Caco-2 (cell line): ENCODE data around the gene LCLAT1. TPM values are rescaled to one million over a fixed set of nuclear protein-coding genes. Genes with fewer than 3 reads are reported as not detected.

Source experiments
- BruUV-seq: library from RNA; stranded (reverse); fragments of 400-500 nt; replicated peaks from 2 replicates; lab custom pipeline; 2021; lab: Mats Ljungman, UMichigan
- CTCF ChIA-PET: fragments of 300-600 bp; sonication (Branson Sonifier 250); formaldehyde crosslinking; loops from one replicate; lab custom pipeline; 2022; ENCODE audit warnings: antibody characterized with exemption; lab: Charles Lee
- POLR2A ChIA-PET: fragments of 300-600 bp; sonication (Branson Sonifier 250); formaldehyde crosslinking; loops from one replicate; lab custom pipeline; 2022; ENCODE audit warnings: antibody characterized with exemption; lab: Charles Lee
- DNase-seq, 2 experiments: peaks; one replicate each; pipeline versions ENCODE4 v3.0.0 to v3.0.0-alpha.2; 2020 to 2022
- H3K27me3 ChIP-seq: replicated peaks from 2 replicates; pipeline ENCODE4 v1.6.0; 2011; ENCODE audit warnings: low read length; ENCODE audit not compliant: control insufficient read depth, insufficient read depth
- H3K36me3 ChIP-seq: 2 replicates; pipeline ENCODE4 v1.5.1; 2011; ENCODE audit warnings: low read length; ENCODE audit not compliant: control insufficient read depth, insufficient read depth
- H3K4me1 ChIP-seq: fragments of 250-450 bp; sonication (Bioruptor Pico); 2 replicates; pipeline ENCODE4 v1.5.1; 2020; ENCODE audit warnings: mild to moderate bottlenecking
- H3K4me3 ChIP-seq: 2 replicates; pipeline ENCODE4 v1.5.1; 2011; ENCODE audit warnings: low read depth, mild to moderate bottlenecking, control low read depth, low read length
- H3K9me3 ChIP-seq: fragments of 250-450 bp; sonication (Bioruptor Pico); 2 replicates; pipeline ENCODE4 v1.5.1; 2020; ENCODE audit warnings: mild to moderate bottlenecking, moderate library complexity
- H3K27ac Mint-ChIP-seq: one replicate; pipeline ENCODE4 v1.8.0; 2022; ENCODE audit warnings: mixed read lengths; ENCODE audit not compliant: unreplicated experiment
- H3K27me3 Mint-ChIP-seq: one replicate; pipeline ENCODE4 v1.8.0; 2022; ENCODE audit warnings: mixed read lengths; ENCODE audit not compliant: insufficient read depth, unreplicated experiment
- H3K36me3 Mint-ChIP-seq: one replicate; pipeline ENCODE4 v1.8.0; 2022; ENCODE audit warnings: mild to moderate bottlenecking, mixed read lengths; ENCODE audit not compliant: insufficient read depth, unreplicated experiment
- H3K4me1 Mint-ChIP-seq: one replicate; pipeline ENCODE4 v1.8.0; 2022; ENCODE audit warnings: low read depth, mixed read lengths; ENCODE audit not compliant: unreplicated experiment
- H3K4me3 Mint-ChIP-seq: one replicate; pipeline ENCODE4 v1.8.0; 2022; ENCODE audit warnings: mild to moderate bottlenecking, moderate library complexity, mixed read lengths; ENCODE audit not compliant: unreplicated experiment
- H3K9me3 Mint-ChIP-seq: one replicate; pipeline ENCODE4 v1.8.0; 2022; ENCODE audit warnings: mixed read lengths; ENCODE audit not compliant: unreplicated experiment
- CTCF ChIP-seq, 2 experiments: fragments of 200-600 bp in 1 of 2; IDR thresholded peaks; 1 replicate in 1 of 2; 2 replicates in 1 of 2; pipeline versions ENCODE4 v1.5.1 to v1.8.0; 2011 to 2022; ENCODE audit warnings: antibody characterized with exemption in 1 of 2, control low read depth in 1 of 2, inconsistent platforms in 1 of 2, low read depth in 1 of 2, low read length in 1 of 2, mild to moderate bottlenecking in 1 of 2, moderate library complexity in 1 of 2; ENCODE audit not compliant: insufficient read depth in 1 of 2, severe bottlenecking in 1 of 2, unreplicated experiment in 1 of 2
- intact Hi-C: fragments of 100-400 bp; cut with micrococcal nuclease; formaldehyde crosslinking; loops from one replicate; pipeline ENCODE4 v1.10.0; 2022; ENCODE audit not compliant: unreplicated experiment
- total RNA-seq: library from RNA; stranded (reverse); gene quantifications from 2 replicates; pipeline ENCODE4 v1.2.3, GENCODE V29; 2022

Gene LCLAT1
- total RNA-seq, 1 experiment from 2014 or later = 52.2 TPM

GRCh38 chr2:30580391-30580790 is 133.3 kb downstream of the LCLAT1 start:
- intact Hi-C loops = no loop called here
- Mint-ChIP-seq H3K27me3 (no peaks in the 10 kb centered on the region), H3K36me3 (no peaks in the 10 kb centered on the region), H3K9me3 (no peaks in the 10 kb centered on the region), H3K4me3 (no peak overlapping the region), H3K4me1 (no peaks in the 10 kb centered on the region), H3K27ac (no peak overlapping the region)
- no peaks in the 10 kb centered on the region for H3K36me3 ChIP-seq
- no peak for TF ChIP-seq CTCF (IDR thresholded peaks at IDR 0.05; ENCODE audit: insufficient read depth in 1 of 2, low read depth in 1 of 2, low read length in 1 of 2, severe bottlenecking in 1 of 2, unreplicated experiment in 1 of 2)
- no TSS peak for BruUV-seq
- H3K4me1 ChIP-seq = no peaks in the 10 kb centered on the region
- no peak for DNase-seq
- ChIA-PET CTCF (no interaction called here), POLR2A (no interaction called here)
- no peaks in the 10 kb centered on the region for H3K27me3 ChIP-seq
- H3K9me3 ChIP-seq = no peaks in the 10 kb centered on the region
- H3K4me3 ChIP-seq = no peak overlapping the region

- POLR2A ChIA-PET = no interaction called here
- CTCF ChIA-PET = no interaction called here
- Mint-ChIP-seq H3K27ac (no peak overlapping the region), H3K27me3 (no peaks in the 10 kb centered on the region), H3K4me3 (no peak overlapping the region), H3K36me3 (peaks cover 6% of the 10 kb centered on the region), H3K4me1 (no peaks in the 10 kb centered on the region), H3K9me3 (no peaks in the 10 kb centered on the region)
- Histone ChIP-seq H3K27me3 (no peaks in the 10 kb centered on the region), H3K9me3 (no peaks in the 10 kb centered on the region), H3K4me1 (no peaks in the 10 kb centered on the region), H3K36me3 (no peaks in the 10 kb centered on the region), H3K4me3 (no peak overlapping the region)
- intact Hi-C loops = no loop called here
- no peak for TF ChIP-seq CTCF (IDR thresholded peaks at IDR 0.05; ENCODE audit: insufficient read depth in 1 of 2, low read depth in 1 of 2, low read length in 1 of 2, severe bottlenecking in 1 of 2, unreplicated experiment in 1 of 2)
- DNase-seq = no peak
- BruUV-seq = no TSS peak
Observed at GRCh38 chr2:30582521-30582920, 135.5 kb downstream of the LCLAT1 start.

GRCh38 chr2:30583204-30583749 is 136.2 kb downstream of the LCLAT1 start:
- ChIA-PET POLR2A (no interaction called here), CTCF (no interaction called here)
- no peaks in the 10 kb centered on the region for H3K9me3 ChIP-seq
- H3K4me1 ChIP-seq = no peaks in the 10 kb centered on the region
- DNase-seq = no peak
- intact Hi-C loops = no loop called here
- no TSS peak for BruUV-seq
- peaks cover 6% of the 10 kb centered on the region for H3K36me3 Mint-ChIP-seq
- H3K27ac Mint-ChIP-seq = no peak overlapping the region
- no peak for TF ChIP-seq CTCF (IDR thresholded peaks at IDR 0.05; ENCODE audit: insufficient read depth in 1 of 2, low read depth in 1 of 2, low read length in 1 of 2, severe bottlenecking in 1 of 2, unreplicated experiment in 1 of 2)
- H3K36me3 ChIP-seq = no peaks in the 10 kb centered on the region
- no peak overlapping the region for H3K4me3 Mint-ChIP-seq
- H3K9me3 Mint-ChIP-seq = no peaks in the 10 kb centered on the region
- H3K27me3 Mint-ChIP-seq = no peaks in the 10 kb centered on the region
- H3K4me3 ChIP-seq = no peak overlapping the region
- H3K27me3 ChIP-seq = no peaks in the 10 kb centered on the region
- no peaks in the 10 kb centered on the region for H3K4me1 Mint-ChIP-seq
